Peyer's patch (tissue), 4 donors: ENCODE measurements around the gene UBXN11. TPM values are rescaled to one million over a fixed set of nuclear protein-coding genes. Genes with fewer than 3 reads are reported as not detected.

Source experiments
- DNase-seq, 3 donors: peaks; one replicate each; pipeline ENCODE4 v3.0.0-alpha.2; 2017 to 2019
- H3K27ac ChIP-seq, 4 donors: fragments of 200-600 bp; sonication (generic); one replicate each; pipeline ENCODE4 v1.5.1; 2016 to 2019
- H3K27me3 ChIP-seq, 2 donors: fragments of 200-600 bp; sonication (generic); one replicate each; pipeline ENCODE4 v1.5.1; 2019
- H3K36me3 ChIP-seq, 3 donors: fragments of 200-600 bp; sonication (generic); one replicate each; pipeline ENCODE4 v1.5.1; 2016 to 2019
- H3K4me1 ChIP-seq, 4 donors: fragments of 200-600 bp; sonication (generic); one replicate each; pipeline ENCODE4 v1.5.1; 2016 to 2019
- H3K4me3 ChIP-seq, 4 donors: fragments of 200-600 bp; sonication (generic); 1 replicate in 3 of 4; 2 replicates in 1 of 4; pipeline ENCODE4 v1.5.1; 2016 to 2019; ENCODE audit warnings: mild to moderate bottlenecking in 1 of 4
- H3K9me3 ChIP-seq, 4 donors: fragments of 200-600 bp; sonication (generic); one replicate each; pipeline ENCODE4 v1.5.1; 2016 to 2019; ENCODE audit warnings: mild to moderate bottlenecking in 1 of 4
- POLR2A ChIP-seq, 2 donors: fragments of 450-650 bp; IDR thresholded peaks; one replicate each; pipeline ENCODE4 v1.5.1; 2017; ENCODE audit warnings: antibody characterized with exemption in 2 of 2, mild to moderate bottlenecking in 2 of 2, moderate library complexity in 2 of 2
- total RNA-seq, 4 donors: library from RNA; depleted of rRNA; stranded (reverse); fragments of >200 nt; gene quantifications; one replicate each; pipeline ENCODE4 v1.1.0, GENCODE V29; 2016
- TF ChIP-seq, protein P1 (sequence below), 6 experiments: fragments of 450-650 bp in 4 of 6; fragments of 200-600 bp in 2 of 6; sonication (generic) in 1 of 6; IDR thresholded peaks; one replicate each; pipeline ENCODE4 v1.5.1; 2017 to 2019; ENCODE audit warnings: antibody characterized with exemption in 6 of 6, mild to moderate bottlenecking in 3 of 6, moderate library complexity in 1 of 6

The UBXN11 gene
- total RNA-seq, 4 donors from 2014 or later = 3.9 to 68.5 (median 18.2) TPM

- peaks cover 0 to 87% (median 75%) of the 10 kb centered on the region in 4 donors for H3K4me1 ChIP-seq
- H3K27ac ChIP-seq = peak overlapping the region; percentile 73 to 91 (median 85)
- no peak overlapping the region for H3K4me3 ChIP-seq
- no peaks in the 10 kb centered on the region for H3K36me3 ChIP-seq
- no peaks in the 10 kb centered on the region for H3K27me3 ChIP-seq
- no peak for TF ChIP-seq POLR2A (IDR thresholded peaks at IDR 0.05)
- TF ChIP-seq, protein P1, sequence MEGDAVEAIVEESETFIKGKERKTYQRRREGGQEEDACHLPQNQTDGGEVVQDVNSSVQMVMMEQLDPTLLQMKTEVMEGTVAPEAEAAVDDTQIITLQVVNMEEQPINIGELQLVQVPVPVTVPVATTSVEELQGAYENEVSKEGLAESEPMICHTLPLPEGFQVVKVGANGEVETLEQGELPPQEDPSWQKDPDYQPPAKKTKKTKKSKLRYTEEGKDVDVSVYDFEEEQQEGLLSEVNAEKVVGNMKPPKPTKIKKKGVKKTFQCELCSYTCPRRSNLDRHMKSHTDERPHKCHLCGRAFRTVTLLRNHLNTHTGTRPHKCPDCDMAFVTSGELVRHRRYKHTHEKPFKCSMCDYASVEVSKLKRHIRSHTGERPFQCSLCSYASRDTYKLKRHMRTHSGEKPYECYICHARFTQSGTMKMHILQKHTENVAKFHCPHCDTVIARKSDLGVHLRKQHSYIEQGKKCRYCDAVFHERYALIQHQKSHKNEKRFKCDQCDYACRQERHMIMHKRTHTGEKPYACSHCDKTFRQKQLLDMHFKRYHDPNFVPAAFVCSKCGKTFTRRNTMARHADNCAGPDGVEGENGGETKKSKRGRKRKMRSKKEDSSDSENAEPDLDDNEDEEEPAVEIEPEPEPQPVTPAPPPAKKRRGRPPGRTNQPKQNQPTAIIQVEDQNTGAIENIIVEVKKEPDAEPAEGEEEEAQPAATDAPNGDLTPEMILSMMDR (IDR thresholded peaks at IDR 0.05) = no peak
- peak in 2 of 3 donors; percentile 54 to 75 for DNase-seq
- H3K9me3 ChIP-seq = no peaks in the 10 kb centered on the region
Measured at GRCh38 chr1:26288311-26288941, 18.0 kb downstream of the UBXN11 start.

- TF ChIP-seq, protein P1 (IDR thresholded peaks at IDR 0.05) = no peak
- TF ChIP-seq POLR2A (IDR thresholded peaks at IDR 0.05) = no peak
- DNase-seq = no peak
- Histone ChIP-seq H3K27ac (peak overlapping the region; percentile 73 to 91 (median 85)), H3K4me1 (peaks cover 0 to 84% (median 76%) of the 10 kb centered on the region in 4 donors), H3K9me3 (no peaks in the 10 kb centered on the region), H3K27me3 (no peaks in the 10 kb centered on the region), H3K4me3 (no peak overlapping the region), H3K36me3 (no peaks in the 10 kb centered on the region)
Measured at GRCh38 chr1:26287811-26288210, 18.6 kb downstream of the UBXN11 start.

DNA sequence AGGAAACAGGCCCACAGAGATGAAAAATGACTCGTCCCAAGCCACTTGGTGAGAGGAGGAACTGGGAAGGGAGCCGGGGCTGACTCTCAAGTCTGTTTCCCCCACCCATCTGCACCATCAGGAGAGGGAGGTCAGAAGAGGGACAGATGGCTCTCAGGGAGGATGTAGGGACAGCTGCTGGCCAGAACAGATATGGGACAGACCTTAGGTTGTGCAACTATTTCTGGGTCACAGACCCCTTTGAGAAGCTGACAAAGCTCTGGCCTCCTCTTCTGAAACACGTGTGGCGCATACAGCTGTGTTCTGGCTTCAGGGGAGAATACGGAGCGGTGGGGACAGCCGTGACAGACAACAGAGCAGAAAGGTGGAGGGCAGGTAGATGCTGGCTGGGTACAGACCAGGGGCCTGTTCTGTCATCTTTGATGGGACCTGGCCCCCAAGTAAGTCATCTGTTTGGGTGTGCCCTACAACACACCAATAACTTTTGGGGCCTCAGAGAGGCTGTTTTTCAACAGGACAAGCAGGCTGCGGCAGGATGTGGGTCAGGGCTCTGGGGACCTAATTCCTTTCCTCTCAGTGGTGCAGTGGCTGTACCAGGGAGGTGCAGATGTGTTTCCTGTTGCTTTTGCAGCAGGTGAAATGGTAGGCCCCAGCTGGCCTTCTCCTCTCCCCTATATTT is 19.3 kb downstream of the UBXN11 start:
- peaks cover 0 to 4% (median 0%) of the 10 kb centered on the region in 3 donors for H3K36me3 ChIP-seq
- H3K9me3 ChIP-seq = no peaks in the 10 kb centered on the region
- H3K4me3 ChIP-seq = no peak overlapping the region
- H3K4me1 ChIP-seq = peaks cover 0 to 82% (median 75%) of the 10 kb centered on the region in 4 donors
- DNase-seq = peak; percentile 54 to 96 (median 96)
- H3K27me3 ChIP-seq = no peaks in the 10 kb centered on the region
- H3K27ac ChIP-seq = peak overlapping the region; percentile 73 to 91 (median 85)
- no peak for TF ChIP-seq POLR2A (IDR thresholded peaks at IDR 0.05)
- TF ChIP-seq, protein P1 (IDR thresholded peaks at IDR 0.05) = no peak

DNA sequence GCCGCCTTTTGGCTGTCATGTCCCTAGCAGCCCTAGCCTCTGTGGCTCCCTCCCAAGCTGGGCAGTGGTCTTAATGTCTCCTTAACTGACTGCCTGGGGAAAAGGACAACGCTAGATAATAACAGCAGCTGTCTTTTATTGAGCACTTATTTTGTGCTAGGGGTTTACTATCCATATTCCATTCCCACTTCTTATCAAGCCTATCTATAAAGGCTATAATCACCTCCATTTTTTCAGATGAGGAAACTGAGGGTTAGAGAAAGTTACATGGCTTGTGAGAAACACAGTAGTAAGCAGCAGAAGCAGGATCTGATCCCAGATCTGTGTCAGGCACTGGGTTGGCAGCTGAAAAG is 20.4 kb downstream of the UBXN11 start:
- DNase-seq = no peak
- Histone ChIP-seq H3K4me3 (no peak overlapping the region), H3K27me3 (no peaks in the 10 kb centered on the region), H3K4me1 (peaks cover 0 to 80% (median 74%) of the 10 kb centered on the region in 4 donors), H3K36me3 (peaks cover 0 to 8% (median 0%) of the 10 kb centered on the region in 3 donors), H3K9me3 (no peaks in the 10 kb centered on the region), H3K27ac (peak overlapping the region; percentile 73 to 91 (median 85))
- TF ChIP-seq POLR2A (IDR thresholded peaks at IDR 0.05) = no peak
- TF ChIP-seq, protein P1 (IDR thresholded peaks at IDR 0.05) = no peak

- Histone ChIP-seq H3K27me3 (no peaks in the 10 kb centered on the region), H3K4me3 (no peak overlapping the region), H3K27ac (peak overlapping the region; percentile 73 to 91 (median 85)), H3K36me3 (peaks cover 0 to 8% (median 0%) of the 10 kb centered on the region in 3 donors), H3K4me1 (peaks cover 0 to 81% (median 75%) of the 10 kb centered on the region in 4 donors), H3K9me3 (no peaks in the 10 kb centered on the region)
- TF ChIP-seq, protein P1 (IDR thresholded peaks at IDR 0.05) = peak in 4 of 6 experiments; percentile 4 to 34 (median 20)
- no peak for TF ChIP-seq POLR2A (IDR thresholded peaks at IDR 0.05)
- DNase-seq = peak; percentile 57 to 76 (median 63)
Measured at GRCh38 chr1:26285366-26286063, 20.9 kb downstream of the UBXN11 start.
